ENCODE results near the gene C1RL.

DNA sequence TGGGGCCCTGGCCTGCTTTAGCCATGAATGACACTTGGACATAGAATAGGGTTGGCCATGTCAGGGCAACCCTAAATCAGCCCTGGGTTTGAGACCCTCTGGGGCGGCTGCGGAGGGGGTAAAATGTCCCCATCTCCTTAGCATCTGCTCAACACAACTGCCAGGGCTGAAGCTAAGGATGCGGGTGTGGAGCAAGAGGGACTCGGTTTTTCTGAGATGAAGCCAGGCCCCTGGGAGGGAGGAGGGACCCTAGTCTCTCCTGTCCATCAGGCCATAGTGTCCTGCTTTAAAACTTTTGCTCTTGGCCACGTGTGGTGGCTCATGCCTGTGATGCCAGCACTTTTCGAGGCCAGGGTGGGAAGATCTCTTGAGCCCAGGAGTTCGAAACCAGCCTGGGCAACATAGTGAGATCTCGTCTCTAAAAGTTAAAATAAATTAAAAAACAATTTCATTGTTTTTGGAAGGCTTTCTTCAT is 16.0 kb downstream of the C1RL start:
- TF ChIP-seq, protein P1, sequence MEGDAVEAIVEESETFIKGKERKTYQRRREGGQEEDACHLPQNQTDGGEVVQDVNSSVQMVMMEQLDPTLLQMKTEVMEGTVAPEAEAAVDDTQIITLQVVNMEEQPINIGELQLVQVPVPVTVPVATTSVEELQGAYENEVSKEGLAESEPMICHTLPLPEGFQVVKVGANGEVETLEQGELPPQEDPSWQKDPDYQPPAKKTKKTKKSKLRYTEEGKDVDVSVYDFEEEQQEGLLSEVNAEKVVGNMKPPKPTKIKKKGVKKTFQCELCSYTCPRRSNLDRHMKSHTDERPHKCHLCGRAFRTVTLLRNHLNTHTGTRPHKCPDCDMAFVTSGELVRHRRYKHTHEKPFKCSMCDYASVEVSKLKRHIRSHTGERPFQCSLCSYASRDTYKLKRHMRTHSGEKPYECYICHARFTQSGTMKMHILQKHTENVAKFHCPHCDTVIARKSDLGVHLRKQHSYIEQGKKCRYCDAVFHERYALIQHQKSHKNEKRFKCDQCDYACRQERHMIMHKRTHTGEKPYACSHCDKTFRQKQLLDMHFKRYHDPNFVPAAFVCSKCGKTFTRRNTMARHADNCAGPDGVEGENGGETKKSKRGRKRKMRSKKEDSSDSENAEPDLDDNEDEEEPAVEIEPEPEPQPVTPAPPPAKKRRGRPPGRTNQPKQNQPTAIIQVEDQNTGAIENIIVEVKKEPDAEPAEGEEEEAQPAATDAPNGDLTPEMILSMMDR (IDR thresholded peaks at IDR 0.05), result no peak
- TF ChIP-seq POLR2A (IDR thresholded peaks at IDR 0.05), result no peak

Data from thyroid gland (tissue), 4 donors.